Endothelial cell of umbilical vein (primary cell): ENCODE data around the gene ZNF491. TPM values are rescaled to one million over a fixed set of nuclear protein-coding genes. Genes with fewer than 3 reads are reported as not detected.

ENCODE experiments used
- BruUV-seq: library from RNA; stranded (reverse); fragments of 400-500 nt; replicated peaks from 2 replicates; lab custom pipeline; 2021; lab: Mats Ljungman, UMichigan
- CTCF ChIA-PET: fragments of 300-600, 350-600 bp; sonication (Branson Sonifier 250); formaldehyde crosslinking; loops from one replicate; lab custom pipeline; 2021; ENCODE audit warnings: antibody characterized with exemption, inconsistent platforms; lab: Charles Lee
- POLR2A ChIA-PET: fragments of 300-600, 350-600 bp; sonication (Branson Sonifier 250); formaldehyde crosslinking; loops from one replicate; lab custom pipeline; 2021; ENCODE audit warnings: antibody characterized with exemption, inconsistent platforms; lab: Charles Lee
- DNase-seq: peaks from one replicate; pipeline ENCODE4 v3.0.0-alpha.2; 2011; ENCODE audit warnings: low read depth, low spot score
- FAIRE-seq: peaks from 2 replicates; lab custom pipeline; 2011; peaks lifted over from hg19 to GRCh38; lab: Jason Lieb, UNC
- H2AFZ ChIP-seq: 2 replicates; pipeline ENCODE4 v1.6.0; 2012; ENCODE audit warnings: low read depth, low read length, control low read depth, inconsistent platforms
- H3K27ac ChIP-seq: 2 replicates; pipeline ENCODE4 v1.5.1; 2011; ENCODE audit warnings: low read depth, mild to moderate bottlenecking, control low read depth, low read length, moderate library complexity; ENCODE audit not compliant: insufficient read depth
- H3K27me3 ChIP-seq, 2 experiments: 2 replicates each; pipeline versions ENCODE4 v1.6.0 to v1.6.1; 2011; ENCODE audit warnings: low read length in 2 of 2, mixed read lengths in 1 of 2; ENCODE audit not compliant: control insufficient read depth in 2 of 2, insufficient read depth in 2 of 2
- H3K36me3 ChIP-seq, 2 experiments: 2 replicates in 1 of 2; 3 replicates in 1 of 2; pipeline ENCODE4 v1.5.1; 2011; ENCODE audit warnings: low read length in 2 of 2, mild to moderate bottlenecking in 1 of 2, moderate library complexity in 1 of 2; ENCODE audit not compliant: control insufficient read depth in 2 of 2, insufficient read depth in 2 of 2; ENCODE audit errors: extremely low read depth in 1 of 2
- H3K4me1 ChIP-seq: 3 replicates; pipeline ENCODE4 v1.5.1; 2011; ENCODE audit warnings: mild to moderate bottlenecking, low read length; ENCODE audit not compliant: control insufficient read depth, insufficient read depth; ENCODE audit errors: extremely low read depth
- H3K4me2 ChIP-seq: 2 replicates; pipeline ENCODE4 v1.6.1; 2011; ENCODE audit warnings: low read length, control low read depth, mixed read lengths; ENCODE audit not compliant: insufficient read depth
- H3K4me3 ChIP-seq, 3 experiments: fragments of 200-600 bp in 1 of 3; sonication (generic), shearing (Covaris generic) in 1 of 3; replicated peaks in 1 of 3; 2 replicates each; pipeline ENCODE4 v1.5.1; 2011 to 2016; ENCODE audit warnings: control low read depth in 3 of 3, low read length in 3 of 3, mild to moderate bottlenecking in 2 of 3, inconsistent platforms in 1 of 3, low read depth in 1 of 3, moderate library complexity in 1 of 3; ENCODE audit not compliant: insufficient read depth in 1 of 3
- H3K79me2 ChIP-seq: 2 replicates; pipeline ENCODE4 v1.6.0; 2012; ENCODE audit warnings: low read length, inconsistent platforms; ENCODE audit not compliant: control insufficient read depth, insufficient read depth
- H3K9ac ChIP-seq: replicated peaks from 2 replicates; pipeline ENCODE3; 2011; ENCODE audit warnings: low read length, control low read depth; ENCODE audit not compliant: insufficient read depth; ENCODE audit errors: extremely low read depth
- H3K9me1 ChIP-seq: replicated peaks from 3 replicates; pipeline ENCODE4 v1.6.0; 2011; ENCODE audit warnings: mild to moderate bottlenecking, low read length; ENCODE audit not compliant: control insufficient read depth, insufficient read depth; ENCODE audit errors: extremely low read depth
- H3K9me3 ChIP-seq: replicated peaks from 2 replicates; pipeline ENCODE4 v1.5.1; 2012; ENCODE audit warnings: low read length, inconsistent platforms; ENCODE audit not compliant: control insufficient read depth, insufficient read depth
- H4K20me1 ChIP-seq: replicated peaks from 2 replicates; pipeline ENCODE3; 2011; ENCODE audit warnings: mild to moderate bottlenecking, low read length; ENCODE audit not compliant: control insufficient read depth, insufficient read depth; ENCODE audit errors: extremely low read depth
- CTCF ChIP-seq, 2 donors: IDR thresholded peaks; 1 replicate in 1 of 2; 2 replicates in 1 of 2; pipeline ENCODE4 v1.5.1; 2011; ENCODE audit warnings: low read length in 2 of 2, mild to moderate bottlenecking in 2 of 2, moderate library complexity in 2 of 2, control low read depth in 1 of 2, inconsistent platforms in 1 of 2, low read depth in 1 of 2; ENCODE audit not compliant: insufficient read depth in 1 of 2; ENCODE audit errors: extremely low read depth in 1 of 2
- EZH2 ChIP-seq: IDR thresholded peaks from 2 replicates; pipeline ENCODE4 v1.6.1; 2012; ENCODE audit warnings: borderline replicate concordance, low read depth, mild to moderate bottlenecking, moderate library complexity, low read length, inconsistent platforms; ENCODE audit not compliant: severe bottlenecking
- FOS ChIP-seq: IDR thresholded peaks from 2 replicates; pipeline ENCODE4 v1.6.1; 2011; ENCODE audit warnings: mild to moderate bottlenecking, low read length, moderate library complexity, borderline replicate concordance; ENCODE audit not compliant: insufficient read depth
- GATA2 ChIP-seq: IDR thresholded peaks from 2 replicates; pipeline ENCODE4 v1.7.0; 2011; ENCODE audit warnings: low read depth, mild to moderate bottlenecking, moderate library complexity, mixed read lengths, low read length; ENCODE audit not compliant: insufficient read length, insufficient read depth
- JUN ChIP-seq: IDR thresholded peaks from 2 replicates; pipeline ENCODE4 v1.6.1; 2011; ENCODE audit warnings: borderline replicate concordance, low read depth; ENCODE audit not compliant: insufficient read length, insufficient read depth
- MAX ChIP-seq: IDR thresholded peaks from 2 replicates; pipeline ENCODE4 v1.6.1; 2011; ENCODE audit not compliant: insufficient read depth, insufficient read length
- MYC ChIP-seq: IDR thresholded peaks from one replicate; pipeline ENCODE4 v1.6.1; 2011; ENCODE audit warnings: mild to moderate bottlenecking, low read depth, low read length
- POLR2A ChIP-seq: IDR thresholded peaks from 2 replicates; pipeline ENCODE4 v1.6.1; 2012; ENCODE audit warnings: low read depth, mild to moderate bottlenecking, control low read depth, low read length
- POLR2AphosphoS5 ChIP-seq: IDR thresholded peaks from 2 replicates; pipeline ENCODE4 v1.6.1; 2012; ENCODE audit warnings: low read depth, mild to moderate bottlenecking, control low read depth, low read length, moderate library complexity; ENCODE audit not compliant: insufficient read depth
- dilution Hi-C: fragments of 300-500 bp; cut with MboI; formaldehyde crosslinking; loops from one replicate; pipeline ENCODE4 v1.15.0; 2019; ENCODE audit warnings: low sequenced_read_pairs; ENCODE audit not compliant: extremely low pct_ligation_motif_present
- intact Hi-C: fragments of 100-400 bp; cut with micrococcal nuclease; formaldehyde crosslinking; loops from one replicate; pipeline ENCODE4 v1.10.0; 2022
- polyA plus RNA-seq, 4 experiments: library from polyadenylated mRNA; depleted of rRNA in 3 of 4; stranded (reverse) in 3 of 4; unstranded in 1 of 4; fragments of >200 nt; gene quantifications; 2 replicates each; pipeline versions ENCODE4 v1.2.1 to v1.2.3, GENCODE V29; 2011 to 2012; ENCODE audit warnings: missing spikeins in 1 of 4
- total RNA-seq: library from RNA; stranded (reverse); gene quantifications from 2 replicates; pipeline ENCODE4 v1.2.3, GENCODE V29; 2021

The ZNF491 gene
- total and polyA plus RNA-seq, 2 donors (not counting 3 experiments of a cell fraction or from before 2014, with no cell fraction given) = 0.55 to 1.1 TPM

- Histone ChIP-seq H3K9me3 (peaks cover 15% of the 10 kb centered on the region), H3K9ac (no peak overlapping the region), H3K27me3 (no peaks in the 10 kb centered on the region), H3K4me3 (no peak overlapping the region), H2AFZ (no peak overlapping the region), H3K27ac (no peak overlapping the region), H3K79me2 (no peaks in the 10 kb centered on the region), H3K36me3 (peaks cover 3 to 8% of the 10 kb centered on the region in 2 experiments), H3K9me1 (no peaks in the 10 kb centered on the region), H3K4me1 (no peaks in the 10 kb centered on the region), H4K20me1 (no peaks in the 10 kb centered on the region), H3K4me2 (no peak overlapping the region)
- CTCF ChIA-PET = no interaction called here
- DNase-seq (no peak), FAIRE-seq (no peak)
- POLR2A ChIA-PET = no interaction called here
- dilution Hi-C loops (no loop called here), intact Hi-C loops (no loop called here)
- BruUV-seq = no TSS peak
- no peak for TF ChIP-seq EZH2
- TF ChIP-seq JUN = no peak
- no peak for TF ChIP-seq FOS
- TF ChIP-seq CTCF (IDR thresholded peaks at IDR 0.05; ENCODE audit: extremely low read depth in 1 of 2, insufficient read depth in 1 of 2, low read depth in 1 of 2, low read length in 2 of 2) = no peak
- TF ChIP-seq POLR2AphosphoS5 = no peak
- TF ChIP-seq GATA2 = no peak
- TF ChIP-seq MAX = no peak
- no peak for TF ChIP-seq POLR2A
- no peak for TF ChIP-seq MYC
Observed at GRCh38 chr19:11832253-11832912, 34.1 kb downstream of the ZNF491 start.
